Measurements from ENCODE around the gene PSME2. TPM values are rescaled to one million over a fixed set of nuclear protein-coding genes. Genes with fewer than 3 reads are reported as not detected.

The PSME2 gene
- total RNA-seq, 1 donor from 2014 or later: 91.8 TPM

GRCh38 chr14:24093901-24094840 is 52.2 kb downstream of the PSME2 start, which contains the start of gene PCK2:
Gene PCK2, plus strand, starts transcription at chr14:24094311. Its CDS starts 95 bp downstream, at chr14:24094406.
- peak within 1 kb of the TSS; percentile 99 for H3K4me3 Mint-ChIP-seq (ENCODE audit: unreplicated experiment)

More at GRCh38 chr14:24093901-24094840, 52.2 kb downstream of the PSME2 start, which contains the start of gene PCK2:
- H3K4me1 Mint-ChIP-seq (ENCODE audit: unreplicated experiment): peaks cover 26% of the 10 kb centered on the region
- peak within 1 kb of the TSS; percentile 97 for H3K27ac Mint-ChIP-seq (ENCODE audit: unreplicated experiment)
- H3K27me3 Mint-ChIP-seq (ENCODE audit: unreplicated experiment): no peaks in the 10 kb centered on the region
- no peaks in the 10 kb centered on the region for H3K9me3 Mint-ChIP-seq (ENCODE audit: unreplicated experiment)
- peaks cover 8% of the 10 kb centered on the region for H3K36me3 Mint-ChIP-seq (ENCODE audit: unreplicated experiment)
- peak; percentile 14 for TF ChIP-seq CTCF (IDR thresholded peaks at IDR 0.05)
- DNase-seq (ENCODE audit: extremely low spot score, unreplicated experiment): peak; percentile 98

Small RNA genes lying within 50 kb of the gene (microRNA-seq; reads per million reads assigned to microRNA genes)
- gene MIR7703 (ENCODE audit: unreplicated experiment): not detected

Other genes with a start within 250 kb of the PSME2 start
- 19.1 and 19.6 TPM in 2 replicates for gene DHRS4, start 192.8 kb downstream of the PSME2 start, total RNA-seq
- gene DHRS4L2, start 157.7 kb downstream of the PSME2 start, total RNA-seq: 15.9 and 17.1 TPM in 2 replicates
- 0.31 and 0.35 TPM in 2 replicates for gene CARMIL3, start 94.6 kb downstream of the PSME2 start, total RNA-seq
- not detected in 2 replicates for gene CPNE6, start 75.0 kb downstream of the PSME2 start, total RNA-seq
- 66.0 and 75.1 TPM in 2 replicates for gene PCK2, start 52.3 kb downstream of the PSME2 start, total RNA-seq
- gene DCAF11, start 31.8 kb downstream of the PSME2 start, total RNA-seq: 50.2 and 52.8 TPM in 2 replicates
- 1.2 and 1.9 TPM in 2 replicates for gene NRL, start 31.7 kb downstream of the PSME2 start, total RNA-seq
- gene FITM1, start 16.0 kb downstream of the PSME2 start, total RNA-seq: 0.63 and 0.73 TPM in 2 replicates
- gene PSME1, start 10.4 kb downstream of the PSME2 start, total RNA-seq: 154 and 156 TPM in 2 replicates
- gene EMC9, start 5.0 kb downstream of the PSME2 start, total RNA-seq: 13.6 and 15.6 TPM in 2 replicates
- 65.9 and 66.5 TPM in 2 replicates for gene RNF31, start 888 bp upstream of the PSME2 start, total RNA-seq
- 58.9 and 62.5 TPM in 2 replicates for gene IRF9, start 14.7 kb upstream of the PSME2 start, total RNA-seq
- 8.1 and 11.5 TPM in 2 replicates for gene REC8, start 25.5 kb upstream of the PSME2 start, total RNA-seq
- gene IPO4, start 42.2 kb upstream of the PSME2 start, total RNA-seq: 34.6 and 36.5 TPM in 2 replicates
- 69.5 and 81.8 TPM in 2 replicates for gene TM9SF1, start 48.8 kb upstream of the PSME2 start, total RNA-seq
- gene TSSK4, start 59.1 kb upstream of the PSME2 start, total RNA-seq: not detected in 2 replicates
- 38.1 and 45.3 TPM in 2 replicates for gene CHMP4A, start 66.9 kb upstream of the PSME2 start, total RNA-seq
- 23.8 and 25.4 TPM in 2 replicates for gene MDP1, start 69.5 kb upstream of the PSME2 start, total RNA-seq
- gene NEDD8, start 85.8 kb upstream of the PSME2 start, total RNA-seq: 158 and 164 TPM in 2 replicates
- 61.7 and 68.7 TPM in 2 replicates for gene GMPR2, start 86.3 kb upstream of the PSME2 start, total RNA-seq
- gene TINF2, start 96.0 kb upstream of the PSME2 start, total RNA-seq: 69.2 and 75.7 TPM in 2 replicates
- 2.1 and 2.3 TPM in 2 replicates for gene TGM1, start 116.6 kb upstream of the PSME2 start, total RNA-seq
- 26.1 and 30.8 TPM in 2 replicates for gene RABGGTA, start 125.0 kb upstream of the PSME2 start, total RNA-seq
- gene DHRS1, start 153.2 kb upstream of the PSME2 start, total RNA-seq: 24.6 and 27.0 TPM in 2 replicates
- gene NOP9, start 153.2 kb upstream of the PSME2 start, total RNA-seq: 27.8 and 28.2 TPM in 2 replicates
- not detected in 2 replicates for gene CIDEB, start 161.4 kb upstream of the PSME2 start, total RNA-seq
- gene LTB4R2, start 163.5 kb upstream of the PSME2 start, total RNA-seq: 12.5 and 14.9 TPM in 2 replicates
- 10.0 and 11.3 TPM in 2 replicates for gene LTB4R, start 164.9 kb upstream of the PSME2 start, total RNA-seq
- gene ADCY4, start 188.5 kb upstream of the PSME2 start, total RNA-seq: 25.3 and 26.5 TPM in 2 replicates
- gene RIPK3, start 193.4 kb upstream of the PSME2 start, total RNA-seq: 0.78 and 1.3 TPM in 2 replicates
- gene NFATC4, start 221.6 kb upstream of the PSME2 start, total RNA-seq: 197 and 223 TPM in 2 replicates